Measurements from ENCODE around the gene AGPAT4.

- no peak for TF ChIP-seq CTCF (IDR thresholded peaks at IDR 0.05 in 4 of 5, conservative IDR thresholded peaks at IDR 0.05 in 1 of 5)
- no peak for TF ChIP-seq POLR2A (IDR thresholded peaks at IDR 0.05)
These were observed 134.5 kb downstream of the AGPAT4 start for GRCh38 chr6:161139304-161139765.
